Ovary (tissue), 9 donors: ENCODE results near the gene PLAC8. TPM values are rescaled to one million over a fixed set of nuclear protein-coding genes. Genes with fewer than 3 reads are reported as not detected.

Source experiments
- DNase-seq, 5 donors: peaks; one replicate each; pipeline ENCODE4 v3.0.0-alpha.2; 2019 to 2020
- H3K27ac ChIP-seq, 2 donors: fragments of 200-600 bp; one replicate each; pipeline versions ENCODE4 v1.5.1 to v1.8.0; 2019 to 2022
- H3K27me3 ChIP-seq: fragments of 200-600 bp; one replicate; pipeline ENCODE4 v1.8.0; 2022
- H3K36me3 ChIP-seq: fragments of 200-600 bp; sonication (generic); one replicate; pipeline ENCODE4 v1.5.1; 2019
- H3K4me1 ChIP-seq: one replicate; pipeline ENCODE4 v1.8.1; 2013; ENCODE audit warnings: mild to moderate bottlenecking, moderate library complexity; ENCODE audit not compliant: insufficient read depth
- H3K4me3 ChIP-seq: fragments of 200-600 bp; sonication (generic); one replicate; pipeline ENCODE4 v1.5.1; 2017
- H3K9me3 ChIP-seq, 2 donors: fragments of 200-600 bp in 1 of 2; sonication (generic) in 1 of 2; one replicate each; pipeline versions ENCODE4 v1.5.1 to v1.8.1; 2013 to 2019; ENCODE audit warnings: mild to moderate bottlenecking in 1 of 2, moderate library complexity in 1 of 2
- CTCF ChIP-seq, 3 donors: fragments of 450-650 bp in 2 of 3; fragments of 200-600 bp in 1 of 3; IDR thresholded peaks; one replicate each; pipeline versions ENCODE4 v1.5.1 to v1.8.0; 2016 to 2022; ENCODE audit warnings: antibody characterized with exemption in 3 of 3, mild to moderate bottlenecking in 1 of 3
- EP300 ChIP-seq: sonication (generic); formaldehyde crosslinking; IDR thresholded peaks from one replicate; pipeline ENCODE4 v1.6.1; 2017; ENCODE audit warnings: antibody characterized with exemption
- POLR2A ChIP-seq: fragments of 450-650 bp; IDR thresholded peaks from one replicate; pipeline ENCODE4 v1.6.1; 2017; ENCODE audit warnings: antibody characterized with exemption, mild to moderate bottlenecking, moderate library complexity
- WGBS, 3 donors: extraction: QIAGEN DNeasy Blood & Tissue Kit in 1 of 3; methylation state at CpG; one replicate each; pipeline versions ENCODE4 v1.1.5 to v1.1.7; 2013 to 2017; 5-methylcytosine and 5-hydroxymethylcytosine counted together
- intact Hi-C, 4 donors: fragments of 100-400 bp; cut with DNase I; formaldehyde crosslinking; loops; one replicate each; pipeline versions ENCODE4 v1.11.0 to v1.15.1; 2022 to 2023
- polyA plus RNA-seq, 2 donors: library from polyadenylated mRNA; stranded (reverse); fragments of 200-250 nt in 1 of 2; fragments of 350-450 nt in 1 of 2; fragmentation: Illumina TruSeq in 1 of 2; extraction: RNeasy Lipid Tissue Mini Kit (QIAGEN cat#74804) in 1 of 2; gene quantifications; one replicate each; pipeline ENCODE4 v1.2.3, GENCODE V29; 2013 to 2014
- total RNA-seq, 7 donors: library from RNA; depleted of rRNA in 2 of 7; stranded (reverse); fragments of >200 nt in 2 of 7; fragmentation: NEBNext Ultra II Directional in 3 of 7; extraction: Animal tissue kit (Norgen Biotek cat#: 25700) in 3 of 7; gene quantifications; one replicate each; pipeline versions ENCODE4 v1.1.0 to v1.2.4, GENCODE V29; 2016 to 2023
- donor health status: DM: no; HTN: no; CAD: no; lungs with moderate emphysema.
- donor health status: DM: no; HTN: no; CAD: no.
- donor health status: Bipolar disorder and iron deficiency.
- donor health status: DM: yes; HTN: yes; CAD: no.
- donor health status: DM: no; HTN: no; CAD: no.
- donor health status: DM: yes; HTN: yes; CAD: no.

PLAC8 gene
- total and polyA plus RNA-seq, 9 donors = 0.40 to 15.4 (median 1.9) TPM

- intact Hi-C loops = no loop called here
- no peak for DNase-seq
- no peaks in the 10 kb centered on the region for H3K36me3 ChIP-seq
- no peaks in the 10 kb centered on the region for H3K9me3 ChIP-seq
- no peaks in the 10 kb centered on the region for H3K4me1 ChIP-seq
- no peaks in the 10 kb centered on the region for H3K27me3 ChIP-seq
- TF ChIP-seq CTCF (IDR thresholded peaks at IDR 0.05) (no peak), EP300 (no peak), POLR2A (no peak)
- WGBS, 3 donors = 67 to 79% (median 68%) methylated on average over 8 of the region's 8 CpGs
- no peak overlapping the region for H3K27ac ChIP-seq
- H3K4me3 ChIP-seq = no peak overlapping the region
These were observed 3.4 kb downstream of the PLAC8 start for GRCh38 chr4:83110970-83111750.

- WGBS, 3 donors = 1 to 4% (median 2%) methylated on average over 15 to 18 of the region's 18 CpGs
- Histone ChIP-seq H3K27ac (no peak overlapping the region), H3K36me3 (no peaks in the 10 kb centered on the region), H3K4me3 (peak overlapping the region; percentile 35), H3K4me1 (no peaks in the 10 kb centered on the region), H3K9me3 (no peaks in the 10 kb centered on the region), H3K27me3 (no peaks in the 10 kb centered on the region)
- intact Hi-C loops = no loop called here
- peak; percentile 70 to 85 (median 72) for DNase-seq
- TF ChIP-seq EP300 (no peak), CTCF (IDR thresholded peaks at IDR 0.05) (peak in 1 of 3 donors; percentile 27), POLR2A (no peak)
These were observed 4.1 kb downstream of the PLAC8 start for GRCh38 chr4:83110223-83110945.

GRCh38 chr4:83109480-83110222 is 4.9 kb downstream of the PLAC8 start:
- Histone ChIP-seq H3K27me3 (no peaks in the 10 kb centered on the region), H3K27ac (no peak overlapping the region), H3K4me3 (peak overlapping the region; percentile 35), H3K36me3 (no peaks in the 10 kb centered on the region), H3K4me1 (no peaks in the 10 kb centered on the region), H3K9me3 (no peaks in the 10 kb centered on the region)
- WGBS, 3 donors = 1 to 2% (median 1%) methylated on average over 36 to 64 of the region's 64 CpGs
- DNase-seq = peak in 4 of 5 donors; percentile 18 to 46 (median 26)
- intact Hi-C loops = loop anchor here in 1 of 4 donors (5.0 kb wide), 1 partner anchor 1388 kb away; the partner anchor contains the start of gene NKX6-1
- no peak for TF ChIP-seq EP300
- no peak for TF ChIP-seq CTCF (IDR thresholded peaks at IDR 0.05)
- TF ChIP-seq POLR2A = no peak

- 91 to 96% (median 94%) methylated on average over 26 of the region's 26 CpGs for whole genome bisulfite sequencing, 3 donors
- no peak overlapping the region for H3K4me3 ChIP-seq
- TF ChIP-seq CTCF (IDR thresholded peaks at IDR 0.05) (no peak), POLR2A (no peak), EP300 (no peak)
- H3K9me3 ChIP-seq = no peaks in the 10 kb centered on the region
- intact Hi-C loops = loop anchor here in 1 of 4 donors (5.0 kb wide), 1 partner anchor 1389 kb away; the partner anchor contains the start of gene NKX6-1
- no peak overlapping the region for H3K27ac ChIP-seq
- H3K27me3 ChIP-seq = no peaks in the 10 kb centered on the region
- no peaks in the 10 kb centered on the region for H3K36me3 ChIP-seq
- no peaks in the 10 kb centered on the region for H3K4me1 ChIP-seq
- no peak for DNase-seq
These were observed 6.2 kb downstream of the PLAC8 start for GRCh38 chr4:83108101-83108861.
